Glutamatergic neuron (in vitro differentiated cells): ENCODE results near the gene TRPM1. TPM values are rescaled to one million over a fixed set of nuclear protein-coding genes. Genes with fewer than 3 reads are reported as not detected.

Experiments
- DNase-seq: peaks from one replicate; pipeline ENCODE4 v3.0.0; 2022
- H3K27ac Mint-ChIP-seq: one replicate; pipeline ENCODE4 v1.8.0; 2020; ENCODE audit warnings: mild to moderate bottlenecking, mixed read lengths, inconsistent platforms; ENCODE audit not compliant: unreplicated experiment
- H3K27me3 Mint-ChIP-seq: one replicate; pipeline ENCODE4 v1.8.0; 2020; ENCODE audit warnings: mild to moderate bottlenecking, moderate library complexity, mixed read lengths, inconsistent platforms; ENCODE audit not compliant: unreplicated experiment
- H3K36me3 Mint-ChIP-seq: one replicate; pipeline ENCODE4 v1.8.0; 2020; ENCODE audit warnings: mild to moderate bottlenecking, mixed read lengths, inconsistent platforms; ENCODE audit not compliant: unreplicated experiment
- H3K4me1 Mint-ChIP-seq: one replicate; pipeline ENCODE4 v1.8.0; 2020; ENCODE audit warnings: mild to moderate bottlenecking, low read depth, mixed read lengths, inconsistent platforms; ENCODE audit not compliant: unreplicated experiment
- H3K4me3 Mint-ChIP-seq: one replicate; pipeline ENCODE4 v1.8.0; 2020; ENCODE audit warnings: mild to moderate bottlenecking, mixed read lengths, inconsistent platforms; ENCODE audit not compliant: unreplicated experiment
- H3K9me3 Mint-ChIP-seq: one replicate; pipeline ENCODE4 v1.8.0; 2020; ENCODE audit warnings: mild to moderate bottlenecking, moderate library complexity, mixed read lengths, inconsistent platforms; ENCODE audit not compliant: unreplicated experiment
- CTCF ChIP-seq: fragments of 200-600 bp; sonication (generic); IDR thresholded peaks from one replicate; pipeline ENCODE4 v1.5.0; 2021; ENCODE audit not compliant: partially characterized antibody, unreplicated experiment
- total RNA-seq: library from RNA; stranded (reverse); fragmentation: NEBNext Ultra II Directional; extraction: Animal tissue kit (Norgen Biotek cat#: 25700); gene quantifications from one replicate; pipeline ENCODE4 v1.2.1, GENCODE V29; 2021; ENCODE audit not compliant: unreplicated experiment

TRPM1 gene
- total RNA-seq, 1 donor from 2014 or later: not detected

- DNase-seq: no peak
- Mint-ChIP-seq H3K4me1 (peaks cover 3% of the 10 kb centered on the region), H3K27ac (no peak overlapping the region), H3K36me3 (peaks cover 5% of the 10 kb centered on the region), H3K27me3 (no peaks in the 10 kb centered on the region), H3K4me3 (no peak overlapping the region), H3K9me3 (peaks cover 2% of the 10 kb centered on the region)
- TF ChIP-seq CTCF: no peak
These were observed 5.2 kb upstream of the TRPM1 start for GRCh38 chr15:31106495-31107300.

GRCh38 chr15:31104003-31104402, 2.5 kb upstream of the TRPM1 start:
- H3K9me3 Mint-ChIP-seq: no peaks in the 10 kb centered on the region

GRCh38 chr15:31102374-31103342, 1.1 kb upstream of the TRPM1 start:
- no peak for DNase-seq
- H3K27ac Mint-ChIP-seq: no peak overlapping the region
- H3K4me3 Mint-ChIP-seq: no peak overlapping the region
- peaks cover 5% of the 10 kb centered on the region for H3K36me3 Mint-ChIP-seq
- H3K27me3 Mint-ChIP-seq: peaks cover under 1% of the 10 kb centered on the region
- no peak for TF ChIP-seq CTCF
- peaks cover 4% of the 10 kb centered on the region for H3K4me1 Mint-ChIP-seq
- H3K9me3 Mint-ChIP-seq: no peaks in the 10 kb centered on the region

More at GRCh38 chr15:31104003-31104402, 2.5 kb upstream of the TRPM1 start:
- no peak for DNase-seq
- no peak for TF ChIP-seq CTCF
- Mint-ChIP-seq H3K27ac (no peak overlapping the region), H3K36me3 (peaks cover 5% of the 10 kb centered on the region), H3K4me1 (peaks cover 3% of the 10 kb centered on the region), H3K27me3 (no peaks in the 10 kb centered on the region), H3K4me3 (no peak overlapping the region)

GRCh38 chr15:31102039-31102321, 455 bp upstream of the TRPM1 start:
- H3K36me3 Mint-ChIP-seq: no peaks in the 10 kb centered on the region
- H3K4me1 Mint-ChIP-seq: peaks cover 4% of the 10 kb centered on the region
- no peak overlapping the region for H3K4me3 Mint-ChIP-seq
- H3K27ac Mint-ChIP-seq: no peak overlapping the region
- DNase-seq: no peak
- TF ChIP-seq CTCF: no peak
- H3K27me3 Mint-ChIP-seq: peaks cover 2% of the 10 kb centered on the region
- H3K9me3 Mint-ChIP-seq: no peaks in the 10 kb centered on the region

- Mint-ChIP-seq H3K4me1 (peaks cover 4% of the 10 kb centered on the region), H3K4me3 (no peak overlapping the region), H3K36me3 (no peaks in the 10 kb centered on the region), H3K9me3 (no peaks in the 10 kb centered on the region), H3K27ac (no peak overlapping the region), H3K27me3 (peaks cover 2% of the 10 kb centered on the region)
- no peak for TF ChIP-seq CTCF
- DNase-seq: no peak
These were observed 787 bp downstream of the TRPM1 start for GRCh38 chr15:31100738-31101137.
